PC-9 (cell line): ENCODE measurements around the gene GPR176. TPM values are rescaled to one million over a fixed set of nuclear protein-coding genes. Genes with fewer than 3 reads are reported as not detected.

Experiments used
- BruUV-seq: library from RNA; stranded (reverse); fragments of 400-500 nt; replicated peaks from 2 replicates; lab custom pipeline; 2021; lab: Mats Ljungman, UMichigan
- CTCF ChIA-PET: fragments of 300-600 bp; sonication (Branson Sonifier 250); formaldehyde crosslinking; loops from one replicate; lab custom pipeline; 2022; ENCODE audit warnings: antibody characterized with exemption; lab: Charles Lee
- POLR2A ChIA-PET: fragments of 300-600 bp; sonication (Branson Sonifier 250); formaldehyde crosslinking; loops from one replicate; lab custom pipeline; 2022; ENCODE audit warnings: antibody characterized with exemption; ENCODE audit not compliant: unreplicated experiment; lab: Charles Lee
- DNase-seq, 2 experiments: peaks; one replicate each; pipeline versions ENCODE4 v3.0.0 to v3.0.0-alpha.2; 2015 to 2022; ENCODE audit warnings: mixed read lengths in 1 of 2
- H2AFZ ChIP-seq: fragments of 200-600 bp; sonication (generic); 2 replicates; pipeline ENCODE4 v1.8.1; 2017; ENCODE audit warnings: antibody characterized with exemption
- H3F3A ChIP-seq: fragments of 200-600 bp; sonication (generic); 2 replicates; pipeline ENCODE4 v1.8.1; 2017; ENCODE audit warnings: antibody characterized with exemption, mild to moderate bottlenecking, low read depth; ENCODE audit not compliant: insufficient read depth
- H3K27ac ChIP-seq: fragments of 200-600 bp; sonication (generic); 2 replicates; pipeline ENCODE4 v1.6.1; 2016; ENCODE audit warnings: mixed run types
- H3K27me3 ChIP-seq: fragments of 200-600 bp; sonication (generic); 2 replicates; pipeline ENCODE4 v1.6.1; 2016; ENCODE audit warnings: low read depth, mixed run types; ENCODE audit not compliant: insufficient read depth
- H3K36me3 ChIP-seq: fragments of 200-600 bp; sonication (generic); 2 replicates; pipeline ENCODE4 v1.6.1; 2016; ENCODE audit warnings: low read depth, mixed run types
- H3K4me1 ChIP-seq: fragments of 200-600 bp; sonication (generic); replicated peaks from 2 replicates; pipeline ENCODE4 v1.6.1; 2016; ENCODE audit warnings: mixed run types; ENCODE audit not compliant: insufficient read depth
- H3K4me2 ChIP-seq: fragments of 200-600 bp; sonication (generic); 2 replicates; pipeline ENCODE4 v1.6.1; 2017; ENCODE audit warnings: mixed run types
- H3K4me3 ChIP-seq: fragments of 200-600 bp; sonication (generic); 2 replicates; pipeline ENCODE4 v1.6.1; 2016; ENCODE audit warnings: mixed run types
- H3K79me2 ChIP-seq: fragments of 200-600 bp; sonication (generic); 2 replicates; pipeline ENCODE4 v1.6.1; 2017; ENCODE audit warnings: low read depth, mixed run types
- H3K9me2 ChIP-seq: fragments of 200-600 bp; sonication (generic); 2 replicates; pipeline ENCODE4 v1.8.1; 2017; ENCODE audit warnings: mild to moderate bottlenecking; ENCODE audit not compliant: insufficient read depth
- H3K9me3 ChIP-seq: fragments of 200-600 bp; sonication (generic); 2 replicates; pipeline ENCODE4 v1.8.1; 2016; ENCODE audit warnings: low read depth; ENCODE audit not compliant: insufficient read depth
- H4K20me1 ChIP-seq: fragments of 200-600 bp; sonication (generic); 2 replicates; pipeline ENCODE4 v1.8.1; 2017; ENCODE audit not compliant: insufficient read depth
- EZH2 ChIP-seq: fragments of 200-600 bp; sonication (generic); IDR thresholded peaks from 2 replicates; pipeline ENCODE4 v1.8.0; 2017; ENCODE audit warnings: antibody characterized with exemption, low read depth
- intact Hi-C: fragments of 100-400 bp; cut with micrococcal nuclease; formaldehyde crosslinking; loops from one replicate; pipeline ENCODE4 v1.10.0; 2022; ENCODE audit not compliant: unreplicated experiment
- total RNA-seq: library from RNA; stranded (reverse); gene quantifications from 2 replicates; pipeline ENCODE4 v1.2.3, GENCODE V29; 2021
- TF ChIP-seq, protein P1 (sequence below): fragments of 200-600 bp; sonication (generic); conservative IDR thresholded peaks from 2 replicates; pipeline ENCODE4 v1.6.1; 2017; ENCODE audit warnings: mixed run types, antibody characterized with exemption, mild to moderate bottlenecking, moderate library complexity

Gene GPR176
- total RNA-seq, 1 experiment from 2014 or later: 4.7 TPM

DNA sequence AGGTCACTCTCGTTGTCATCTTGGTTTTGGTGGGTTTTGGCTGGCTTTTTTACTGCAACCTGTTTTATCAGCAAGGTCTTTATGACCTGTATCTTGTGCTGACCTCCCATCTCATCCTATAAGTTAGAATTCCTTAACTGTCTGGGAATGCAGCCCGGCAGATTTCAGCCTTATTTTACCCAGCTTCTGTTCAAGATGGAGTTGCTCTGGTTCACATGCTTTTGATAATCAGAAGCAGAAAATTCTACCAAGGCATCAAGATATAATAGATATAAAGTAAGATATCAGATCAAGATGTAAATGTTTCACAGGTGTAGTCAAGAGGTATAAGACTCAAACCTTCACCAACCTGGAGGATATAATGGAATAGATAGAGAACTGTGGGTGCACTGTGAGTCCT, 16.0 kb downstream of the GPR176 start:
- ChIA-PET POLR2A (no interaction called here), CTCF (no interaction called here)
- Histone ChIP-seq H3K79me2 (no peaks in the 10 kb centered on the region), H2AFZ (no peak overlapping the region), H3K27ac (no peak overlapping the region), H3K4me2 (no peak overlapping the region), H3K4me1 (peaks cover 9% of the 10 kb centered on the region), H4K20me1 (no peaks in the 10 kb centered on the region), H3K4me3 (no peak overlapping the region), H3K9me2 (no peaks in the 10 kb centered on the region), H3F3A (no peaks in the 10 kb centered on the region), H3K36me3 (no peaks in the 10 kb centered on the region), H3K9me3 (no peaks in the 10 kb centered on the region), H3K27me3 (no peaks in the 10 kb centered on the region)
- BruUV-seq: no TSS peak
- no peak for DNase-seq
- intact Hi-C loops: no loop called here
- TF ChIP-seq EZH2: no peak
- TF ChIP-seq, protein P1, sequence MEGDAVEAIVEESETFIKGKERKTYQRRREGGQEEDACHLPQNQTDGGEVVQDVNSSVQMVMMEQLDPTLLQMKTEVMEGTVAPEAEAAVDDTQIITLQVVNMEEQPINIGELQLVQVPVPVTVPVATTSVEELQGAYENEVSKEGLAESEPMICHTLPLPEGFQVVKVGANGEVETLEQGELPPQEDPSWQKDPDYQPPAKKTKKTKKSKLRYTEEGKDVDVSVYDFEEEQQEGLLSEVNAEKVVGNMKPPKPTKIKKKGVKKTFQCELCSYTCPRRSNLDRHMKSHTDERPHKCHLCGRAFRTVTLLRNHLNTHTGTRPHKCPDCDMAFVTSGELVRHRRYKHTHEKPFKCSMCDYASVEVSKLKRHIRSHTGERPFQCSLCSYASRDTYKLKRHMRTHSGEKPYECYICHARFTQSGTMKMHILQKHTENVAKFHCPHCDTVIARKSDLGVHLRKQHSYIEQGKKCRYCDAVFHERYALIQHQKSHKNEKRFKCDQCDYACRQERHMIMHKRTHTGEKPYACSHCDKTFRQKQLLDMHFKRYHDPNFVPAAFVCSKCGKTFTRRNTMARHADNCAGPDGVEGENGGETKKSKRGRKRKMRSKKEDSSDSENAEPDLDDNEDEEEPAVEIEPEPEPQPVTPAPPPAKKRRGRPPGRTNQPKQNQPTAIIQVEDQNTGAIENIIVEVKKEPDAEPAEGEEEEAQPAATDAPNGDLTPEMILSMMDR: no peak

- no peaks in the 10 kb centered on the region for H4K20me1 ChIP-seq
- no peaks in the 10 kb centered on the region for H3K4me1 ChIP-seq
- no peak overlapping the region for H3K4me2 ChIP-seq
- H3K9me3 ChIP-seq: no peaks in the 10 kb centered on the region
- H3K27ac ChIP-seq: no peak overlapping the region
- H3K36me3 ChIP-seq: no peaks in the 10 kb centered on the region
- intact Hi-C loops: no loop called here
- no peaks in the 10 kb centered on the region for H3K27me3 ChIP-seq
- H3F3A ChIP-seq: no peaks in the 10 kb centered on the region
- H2AFZ ChIP-seq: no peak overlapping the region
- no peak for DNase-seq
- ChIA-PET POLR2A (no interaction called here), CTCF (no interaction called here)
- BruUV-seq: no TSS peak
- no peaks in the 10 kb centered on the region for H3K79me2 ChIP-seq
- H3K9me2 ChIP-seq: no peaks in the 10 kb centered on the region
- no peak overlapping the region for H3K4me3 ChIP-seq
- TF ChIP-seq, protein P1: no peak
- TF ChIP-seq EZH2: no peak
Measured at GRCh38 chr15:39898317-39898716, 21.7 kb downstream of the GPR176 start.

DNA sequence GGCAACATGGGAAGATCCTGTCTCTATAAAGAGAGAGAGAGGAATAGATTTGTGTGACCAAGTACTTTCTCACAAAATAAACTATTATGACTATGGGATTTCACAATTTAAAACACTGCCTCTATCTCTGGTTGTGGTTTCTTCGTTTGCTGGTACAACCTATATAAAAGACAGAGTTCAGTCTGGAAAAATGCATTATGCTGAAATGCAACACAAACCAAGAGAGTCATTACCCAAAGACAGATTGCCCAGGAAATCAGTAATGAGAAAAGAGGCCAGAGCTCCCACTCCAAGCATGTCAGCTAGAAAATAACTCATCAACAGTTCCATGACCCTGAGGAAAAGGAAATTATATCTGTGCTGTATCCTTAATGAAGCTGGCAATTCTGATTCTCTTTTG, 23.2 kb downstream of the GPR176 start:
- no peaks in the 10 kb centered on the region for H3K9me3 ChIP-seq
- no peaks in the 10 kb centered on the region for H3K79me2 ChIP-seq
- no peak overlapping the region for H2AFZ ChIP-seq
- H3K27me3 ChIP-seq: no peaks in the 10 kb centered on the region
- H3K4me2 ChIP-seq: no peak overlapping the region
- no peaks in the 10 kb centered on the region for H3K9me2 ChIP-seq
- intact Hi-C loops: no loop called here
- H3K27ac ChIP-seq: no peak overlapping the region
- H3K36me3 ChIP-seq: no peaks in the 10 kb centered on the region
- POLR2A ChIA-PET: no interaction called here
- no peaks in the 10 kb centered on the region for H3F3A ChIP-seq
- H4K20me1 ChIP-seq: no peaks in the 10 kb centered on the region
- CTCF ChIA-PET: no interaction called here
- BruUV-seq: no TSS peak
- no peaks in the 10 kb centered on the region for H3K4me1 ChIP-seq
- H3K4me3 ChIP-seq: no peak overlapping the region
- DNase-seq: no peak
- TF ChIP-seq, protein P1: no peak
- no peak for TF ChIP-seq EZH2
